Dedifferentiated amniotic fluid mesenchymal stem cell (primary cell): ENCODE results near the gene NAALADL1.

Experiments used
- DNase-seq: peaks from one replicate; pipeline ENCODE4 v3.0.0-alpha.2; 2016; ENCODE audit errors: extremely low spot score

Gene NAALADL1

GRCh38 chr11:65058419-65059054, at the start of gene NAALADL1:
TSS of gene NAALADL1 (minus strand) at chr11:65058553. CDS start at chr11:65058521, 32 bp downstream.
- no peak for DNase-seq

- DNase-seq: no peak
These were observed 49.6 kb upstream of the NAALADL1 start for GRCh38 chr11:65107751-65108468.

- DNase-seq: no peak
These were observed 48.7 kb upstream of the NAALADL1 start for GRCh38 chr11:65107078-65107477.

- DNase-seq: no peak
These were observed 46.3 kb upstream of the NAALADL1 start for GRCh38 chr11:65104628-65105027.

GRCh38 chr11:65103476-65103875, 45.1 kb upstream of the NAALADL1 start:
- no peak for DNase-seq

GRCh38 chr11:65102142-65103095, 44.1 kb upstream of the NAALADL1 start:
- no peak for DNase-seq

GRCh38 chr11:65100674-65101350, 42.5 kb upstream of the NAALADL1 start:
- DNase-seq: no peak

- no peak for DNase-seq
These were observed 38.6 kb upstream of the NAALADL1 start for GRCh38 chr11:65096926-65097325.

- DNase-seq: peak; percentile 78
These were observed 37.8 kb upstream of the NAALADL1 start, which contains the start of gene VPS51 for GRCh38 chr11:65095974-65096806. TSS of gene VPS51 (plus strand) at chr11:65096214. CDS start at chr11:65096251, 37 bp downstream.

- DNase-seq: no peak
These were observed 37.1 kb upstream of the NAALADL1 start for GRCh38 chr11:65095427-65095826.

GRCh38 chr11:65090628-65091027, 32.3 kb upstream of the NAALADL1 start:
- DNase-seq: no peak

- DNase-seq: no peak
These were observed 31.3 kb upstream of the NAALADL1 start for GRCh38 chr11:65089621-65090020.

GRCh38 chr11:65087827-65088226, 29.5 kb upstream of the NAALADL1 start:
- DNase-seq: no peak

- DNase-seq: no peak
These were observed 28.9 kb upstream of the NAALADL1 start for GRCh38 chr11:65087216-65087615.

- no peak for DNase-seq
These were observed 28.5 kb upstream of the NAALADL1 start for GRCh38 chr11:65086809-65087208.

- DNase-seq: no peak
These were observed 27.1 kb upstream of the NAALADL1 start for GRCh38 chr11:65085446-65085845.

GRCh38 chr11:65084598-65085375, 26.4 kb upstream of the NAALADL1 start:
- no peak for DNase-seq

GRCh38 chr11:65083834-65084597, 25.7 kb upstream of the NAALADL1 start, which contains the start of the genes CDCA5 and ZFPL1:
TSS of gene CDCA5 (minus strand) at chr11:65084040. CDS start at chr11:65083978, 62 bp downstream.
TSS of gene ZFPL1 (plus strand) at chr11:65084222. CDS start at chr11:65084699, 477 bp downstream.
- peak; percentile 90 for DNase-seq
